K562 (cell line): ENCODE results near the gene SLC35D2. TPM values are rescaled to one million over a fixed set of nuclear protein-coding genes. Genes with fewer than 3 reads are reported as not detected.

Experiments used
- CEBPB ChIP-seq: fragments of 450-650 bp; IDR thresholded peaks from 2 replicates; pipeline ENCODE4 v1.6.1; 2016; ENCODE audit warnings: missing genetic modification characterization, missing compliant biosample characterization
- DMBX1 ChIP-seq: fragments of 250-450 bp; sonication (Bioruptor Pico); IDR thresholded peaks from 2 replicates; pipeline ENCODE4 v1.8.0; 2022; ENCODE audit warnings: inconsistent platforms, mild to moderate bottlenecking, moderate library complexity, borderline replicate concordance
- FOXK1 ChIP-seq: sonication (generic); formaldehyde crosslinking; IDR thresholded peaks from 2 replicates; pipeline ENCODE4 v1.8.0; 2022; ENCODE audit warnings: missing genetic modification reagents, mild to moderate bottlenecking, borderline replicate concordance
- KLF16 ChIP-seq: IDR thresholded peaks from 2 replicates; pipeline ENCODE4 v1.6.1; 2016; ENCODE audit warnings: antibody characterized with exemption
- NFXL1 ChIP-seq: fragments of 450-650 bp; formaldehyde crosslinking; IDR thresholded peaks from 2 replicates; pipeline ENCODE4 v1.4.0; 2021; ENCODE audit warnings: mild to moderate bottlenecking
- NR2C2 ChIP-seq, 2 experiments: fragments of 200-800 bp in 1 of 2; sonication (Bioruptor generic) in 1 of 2; sonication (generic) in 1 of 2; formaldehyde crosslinking in 1 of 2; IDR thresholded peaks; 2 replicates each; pipeline versions ENCODE4 v1.6.1 to v1.8.0; 2016 to 2022; ENCODE audit warnings: mild to moderate bottlenecking in 1 of 2, missing compliant biosample characterization in 1 of 2, missing genetic modification characterization in 1 of 2, missing genetic modification reagents in 1 of 2
- PRMT5 ChIP-seq: sonication (generic); formaldehyde crosslinking; IDR thresholded peaks from 2 replicates; pipeline ENCODE4 v1.5.0; 2020; ENCODE audit warnings: missing genetic modification reagents
- ZNF134 ChIP-seq: fragments of 250-450 bp; sonication (Bioruptor Pico); conservative IDR thresholded peaks from 2 replicates; pipeline ENCODE4 v1.4.0; 2020
- polyA plus RNA-seq, 8 experiments: library from polyadenylated mRNA; depleted of rRNA in 4 of 8; stranded (reverse) in 5 of 8; unstranded in 3 of 8; fragments of >200 nt; fragmentation: Nextera tagmentation in 2 of 8; fragmentation: Illumina TruSeq in 1 of 8; extraction: Ambion mirVana in 2 of 8; extraction: Trizol in 1 of 8; gene quantifications; 2 replicates each; pipeline versions ENCODE4 v1.2.1 to v1.2.3, GENCODE V29; 2011 to 2014; ENCODE audit warnings: inconsistent platforms in 1 of 8, missing spikeins in 1 of 8
- total RNA-seq, 7 experiments: library from RNA; depleted of rRNA in 6 of 7; stranded (reverse); fragments of >200 nt in 6 of 7; fragmentation: Illumina TruSeq in 2 of 7; extraction: Trizol in 2 of 7; gene quantifications; 2 replicates each; pipeline versions ENCODE4 v1.2.1 to v1.2.3, GENCODE V29; 2011 to 2021; ENCODE audit warnings: low replicate concordance in 1 of 7
- TF ChIP-seq, protein P1 (sequence below), 2 experiments: fragments of 200-800 bp in 1 of 2; sonication (Bioruptor generic) in 1 of 2; sonication (generic) in 1 of 2; formaldehyde crosslinking in 1 of 2; IDR thresholded peaks in 1 of 2; conservative IDR thresholded peaks in 1 of 2; 2 replicates each; pipeline versions ENCODE4 v1.5.0 to v1.6.1; 2016 to 2020; ENCODE audit warnings: missing compliant biosample characterization in 1 of 2, missing genetic modification characterization in 1 of 2, missing genetic modification reagents in 1 of 2
- TF ChIP-seq, protein P2 (sequence below): fragments of 250-450 bp; sonication (Bioruptor Pico); IDR thresholded peaks from 2 replicates; pipeline ENCODE4 v1.9.0; 2021; ENCODE audit warnings: mild to moderate bottlenecking
- TF ChIP-seq, protein P3 (sequence below): fragments of 450-650 bp; formaldehyde crosslinking; IDR thresholded peaks from 2 replicates; pipeline ENCODE4 v1.4.0; 2020; ENCODE audit warnings: mild to moderate bottlenecking, mixed read lengths
- TF ChIP-seq, protein P4 (sequence below), 2 experiments: IDR thresholded peaks in 1 of 2; conservative IDR thresholded peaks in 1 of 2; 2 replicates each; pipeline ENCODE4 v1.6.1; 2016; ENCODE audit warnings: low read depth in 2 of 2, mild to moderate bottlenecking in 1 of 2, missing compliant biosample characterization in 1 of 2, missing genetic modification characterization in 1 of 2, moderate library complexity in 1 of 2

Gene SLC35D2
- total and polyA plus RNA-seq, 9 of the 15 experiments (the other 6 are each of a cell fraction or from before 2014, with no cell fraction given): 2.9 to 14.9 (median 11.7) TPM

DNA sequence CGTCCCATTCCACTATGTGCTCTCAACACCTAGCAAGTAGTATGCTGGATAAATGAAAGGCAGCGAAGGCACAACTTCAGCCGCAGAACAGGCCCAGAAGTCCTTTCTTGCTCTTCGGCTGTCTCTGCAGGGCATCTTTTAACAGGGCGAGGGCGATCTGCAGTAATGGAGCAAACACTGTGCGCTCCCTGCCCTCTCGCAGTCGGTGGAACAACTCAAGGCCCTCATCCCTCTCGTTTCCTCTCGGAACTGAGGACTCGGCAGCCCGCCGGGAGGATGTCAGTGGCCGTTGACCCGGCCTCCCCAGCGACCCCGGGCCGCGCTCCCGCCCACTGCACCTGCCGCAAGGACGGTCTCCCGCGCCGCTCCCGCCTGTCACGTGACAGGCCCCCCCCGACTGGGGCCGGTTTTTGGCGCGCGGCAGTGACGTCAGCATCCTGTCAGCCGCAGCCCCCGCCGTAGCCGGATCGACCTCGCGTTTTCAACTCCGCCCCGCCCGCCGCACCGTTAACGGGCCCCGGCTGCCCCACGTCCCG, 33.6 kb upstream of the SLC35D2 start (continued):
- TF ChIP-seq, protein P1, sequence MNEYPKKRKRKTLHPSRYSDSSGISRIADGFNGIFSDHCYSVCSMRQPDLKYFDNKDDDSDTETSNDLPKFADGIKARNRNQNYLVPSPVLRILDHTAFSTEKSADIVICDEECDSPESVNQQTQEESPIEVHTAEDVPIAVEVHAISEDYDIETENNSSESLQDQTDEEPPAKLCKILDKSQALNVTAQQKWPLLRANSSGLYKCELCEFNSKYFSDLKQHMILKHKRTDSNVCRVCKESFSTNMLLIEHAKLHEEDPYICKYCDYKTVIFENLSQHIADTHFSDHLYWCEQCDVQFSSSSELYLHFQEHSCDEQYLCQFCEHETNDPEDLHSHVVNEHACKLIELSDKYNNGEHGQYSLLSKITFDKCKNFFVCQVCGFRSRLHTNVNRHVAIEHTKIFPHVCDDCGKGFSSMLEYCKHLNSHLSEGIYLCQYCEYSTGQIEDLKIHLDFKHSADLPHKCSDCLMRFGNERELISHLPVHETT (CRISPR knock-in tag; conservative IDR thresholded peaks at IDR 0.05 in 1 of 2, IDR thresholded peaks at IDR 0.05 in 1 of 2): peak in 1 of 2 experiments; percentile 97; a peak in 2 of 4 replicates
- TF ChIP-seq, protein P2, sequence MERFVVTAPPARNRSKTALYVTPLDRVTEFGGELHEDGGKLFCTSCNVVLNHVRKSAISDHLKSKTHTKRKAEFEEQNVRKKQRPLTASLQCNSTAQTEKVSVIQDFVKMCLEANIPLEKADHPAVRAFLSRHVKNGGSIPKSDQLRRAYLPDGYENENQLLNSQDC (CRISPR knock-in tag): no peak
- TF ChIP-seq PRMT5 (CRISPR knock-in tag) (no peak), ZNF134 (no peak), DMBX1 (CRISPR knock-in tag) (no peak), NFXL1 (CRISPR knock-in tag) (no peak), NR2C2 (CRISPR knock-in tag; IDR thresholded peaks at IDR 0.05) (no peak), NR2C2 (tag; IDR thresholded peaks at IDR 0.05) (peak; percentile 80), KLF16 (peak; percentile 5; the same call in 1 of the 2 replicates), CEBPB (tag) (no peak), FOXK1 (CRISPR knock-in tag) (no peak)
- TF ChIP-seq, protein P3, sequence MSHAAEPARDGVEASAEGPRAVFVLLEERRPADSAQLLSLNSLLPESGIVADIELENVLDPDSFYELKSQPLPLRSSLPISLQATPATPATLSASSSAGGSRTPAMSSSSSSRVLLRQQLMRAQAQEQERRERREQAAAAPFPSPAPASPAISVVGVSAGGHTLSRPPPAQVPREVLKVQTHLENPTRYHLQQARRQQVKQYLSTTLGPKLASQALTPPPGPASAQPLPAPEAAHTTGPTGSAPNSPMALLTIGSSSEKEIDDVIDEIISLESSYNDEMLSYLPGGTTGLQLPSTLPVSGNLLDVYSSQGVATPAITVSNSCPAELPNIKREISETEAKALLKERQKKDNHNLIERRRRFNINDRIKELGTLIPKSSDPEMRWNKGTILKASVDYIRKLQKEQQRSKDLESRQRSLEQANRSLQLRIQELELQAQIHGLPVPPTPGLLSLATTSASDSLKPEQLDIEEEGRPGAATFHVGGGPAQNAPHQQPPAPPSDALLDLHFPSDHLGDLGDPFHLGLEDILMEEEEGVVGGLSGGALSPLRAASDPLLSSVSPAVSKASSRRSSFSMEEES (CRISPR knock-in tag): peak; percentile 99
- TF ChIP-seq, protein P4, sequence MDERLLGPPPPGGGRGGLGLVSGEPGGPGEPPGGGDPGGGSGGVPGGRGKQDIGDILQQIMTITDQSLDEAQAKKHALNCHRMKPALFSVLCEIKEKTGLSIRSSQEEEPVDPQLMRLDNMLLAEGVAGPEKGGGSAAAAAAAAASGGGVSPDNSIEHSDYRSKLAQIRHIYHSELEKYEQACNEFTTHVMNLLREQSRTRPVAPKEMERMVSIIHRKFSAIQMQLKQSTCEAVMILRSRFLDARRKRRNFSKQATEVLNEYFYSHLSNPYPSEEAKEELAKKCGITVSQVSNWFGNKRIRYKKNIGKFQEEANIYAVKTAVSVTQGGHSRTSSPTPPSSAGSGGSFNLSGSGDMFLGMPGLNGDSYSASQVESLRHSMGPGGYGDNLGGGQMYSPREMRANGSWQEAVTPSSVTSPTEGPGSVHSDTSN (CRISPR knock-in tag; IDR thresholded peaks at IDR 0.05; ENCODE audit: low read depth): no peak
- TF ChIP-seq, protein P4 (tag; conservative IDR thresholded peaks at IDR 0.05; ENCODE audit: low read depth): no peak
